Body of pancreas (tissue), 4 donors: ENCODE results near the gene CAPSL. TPM values are rescaled to one million over a fixed set of nuclear protein-coding genes. Genes with fewer than 3 reads are reported as not detected.

ENCODE experiments used
- ATAC-seq: fragments of 150-250 bp; one replicate; pipeline ENCODE4 v1.9.1; 2016
- DNase-seq, 4 donors: peaks; one replicate each; pipeline ENCODE4 v3.0.0-alpha.2; 2019
- H3K27ac ChIP-seq, 4 donors: fragments of 200-600 bp; sonication (generic); 1 replicate in 3 of 4; 2 replicates in 1 of 4; pipeline versions ENCODE4 v1.5.1 to v1.6.1; 2016 to 2019; ENCODE audit warnings: mild to moderate bottlenecking in 1 of 4, mixed read lengths in 1 of 4, moderate library complexity in 1 of 4
- H3K27me3 ChIP-seq, 2 donors: fragments of 200-600 bp; sonication (generic); one replicate each; pipeline ENCODE4 v1.6.0; 2016; ENCODE audit warnings: mild to moderate bottlenecking in 1 of 2
- H3K36me3 ChIP-seq, 2 donors: fragments of 200-600 bp; sonication (generic); replicated peaks in 1 of 2; 2 replicates each; pipeline ENCODE4 v1.5.1; 2016; ENCODE audit warnings: low read depth in 2 of 2; ENCODE audit not compliant: insufficient read depth in 1 of 2
- H3K4me1 ChIP-seq: fragments of 200-600 bp; sonication (generic); one replicate; pipeline ENCODE4 v1.6.0; 2016
- H3K4me3 ChIP-seq, 2 donors: fragments of 200-600 bp; sonication (generic); 1 replicate in 1 of 2; 2 replicates in 1 of 2; pipeline ENCODE4 v1.5.1; 2016 to 2019
- H3K9me3 ChIP-seq, 3 donors: fragments of 200-600 bp; sonication (generic); 1 replicate in 2 of 3; 2 replicates in 1 of 3; pipeline ENCODE4 v1.5.1; 2016
- CTCF ChIP-seq, 7 experiments: fragments of 450-650 bp in 4 of 7; fragments of 200-600 bp in 3 of 7; sonication (generic) in 3 of 7; IDR thresholded peaks; one replicate each; pipeline ENCODE4 v1.5.1; 2016 to 2019; ENCODE audit warnings: antibody characterized with exemption in 7 of 7
- POLR2A ChIP-seq, 3 donors: fragments of 450-650 bp; IDR thresholded peaks; one replicate each; pipeline ENCODE4 v1.6.1; 2016; ENCODE audit warnings: antibody characterized with exemption in 3 of 3, mild to moderate bottlenecking in 2 of 3
- WGBS, 2 donors: methylation state at CpG; one replicate each; pipeline ENCODE4 v1.1.5; 2017; 5-methylcytosine and 5-hydroxymethylcytosine counted together
- intact Hi-C: fragments of 100-400 bp; cut with DNase I; formaldehyde crosslinking; loops from one replicate; pipeline ENCODE4 v1.15.1; 2023
- total RNA-seq, 2 donors: library from RNA; depleted of rRNA; stranded (reverse); fragments of >200 nt; gene quantifications; one replicate each; pipeline ENCODE4 v1.1.0, GENCODE V29; 2016

Gene CAPSL
- total RNA-seq, 2 donors from 2014 or later: not detected

- no peak overlapping the region for H3K4me3 ChIP-seq
- WGBS, 2 donors: 9 to 12% methylated on average over 15 to 21 of the region's 21 CpGs
- H3K27ac ChIP-seq: no peak overlapping the region
- DNase-seq (peak; percentile 40 to 57 (median 44)), ATAC-seq (peak; percentile 41)
- H3K36me3 ChIP-seq: no peaks in the 10 kb centered on the region
- H3K27me3 ChIP-seq: peaks cover 0 to 14% of the 10 kb centered on the region in 2 donors
- intact Hi-C loops: loop anchor here (10.0 kb wide), 1 partner anchor 150 kb away; no protein-coding TSS in a partner anchor
- H3K4me1 ChIP-seq: peaks cover 5% of the 10 kb centered on the region
- H3K9me3 ChIP-seq: no peaks in the 10 kb centered on the region
- TF ChIP-seq POLR2A (IDR thresholded peaks at IDR 0.05) (no peak), CTCF (IDR thresholded peaks at IDR 0.05) (peak in 6 of 7 experiments; percentile 26 to 43 (median 34))
These were observed 13.3 kb downstream of the CAPSL start for GRCh38 chr5:35924950-35925722.

- no peak overlapping the region for H3K4me3 ChIP-seq
- H3K27me3 ChIP-seq: peaks cover 0 to 14% of the 10 kb centered on the region in 2 donors
- no peak overlapping the region for H3K27ac ChIP-seq
- peaks cover 5% of the 10 kb centered on the region for H3K4me1 ChIP-seq
- TF ChIP-seq POLR2A (IDR thresholded peaks at IDR 0.05) (no peak), CTCF (IDR thresholded peaks at IDR 0.05) (no peak)
- DNase-seq (no peak), ATAC-seq (no peak)
- H3K36me3 ChIP-seq: no peaks in the 10 kb centered on the region
- H3K9me3 ChIP-seq: peaks cover 0 to 7% (median 0%) of the 10 kb centered on the region in 3 donors
- WGBS, 2 donors: 46 to 47% methylated on average over 10 of the region's 10 CpGs
- intact Hi-C loops: loop anchor here (10.0 kb wide), 1 partner anchor 150 kb away; no protein-coding TSS in a partner anchor
These were observed 14.1 kb downstream of the CAPSL start for GRCh38 chr5:35924122-35924949.

- H3K27ac ChIP-seq: no peak overlapping the region
- no peak overlapping the region for H3K4me3 ChIP-seq
- 45 to 49% methylated on average over 7 of the region's 7 CpGs for WGBS, 2 donors
- H3K27me3 ChIP-seq: peaks cover 0 to 14% of the 10 kb centered on the region in 2 donors
- H3K9me3 ChIP-seq: peaks cover 0 to 7% (median 0%) of the 10 kb centered on the region in 3 donors
- H3K36me3 ChIP-seq: no peaks in the 10 kb centered on the region
- ATAC-seq: no peak
- DNase-seq: no peak
- TF ChIP-seq CTCF (IDR thresholded peaks at IDR 0.05): no peak
- TF ChIP-seq POLR2A (IDR thresholded peaks at IDR 0.05): no peak
- peaks cover 5% of the 10 kb centered on the region for H3K4me1 ChIP-seq
- intact Hi-C loops: loop anchor here (10.0 kb wide), 1 partner anchor 148 kb away; no protein-coding TSS in a partner anchor
These were observed 16.0 kb downstream of the CAPSL start for GRCh38 chr5:35922468-35922867.

- Histone ChIP-seq H3K36me3 (no peaks in the 10 kb centered on the region), H3K9me3 (peaks cover 0 to 7% (median 0%) of the 10 kb centered on the region in 3 donors), H3K27ac (no peak overlapping the region), H3K27me3 (peaks cover 0 to 14% of the 10 kb centered on the region in 2 donors), H3K4me3 (no peak overlapping the region), H3K4me1 (peaks cover 5% of the 10 kb centered on the region)
- TF ChIP-seq POLR2A (IDR thresholded peaks at IDR 0.05) (no peak), CTCF (IDR thresholded peaks at IDR 0.05) (no peak)
- ATAC-seq: no peak
- intact Hi-C loops: loop anchor here (10.0 kb wide), 1 partner anchor 147 kb away; no protein-coding TSS in a partner anchor
- DNase-seq: no peak
- WGBS, 2 donors: 32 to 53% methylated on average over 5 of the region's 5 CpGs
These were observed 16.5 kb downstream of the CAPSL start for GRCh38 chr5:35921930-35922329.
